ENCODE results near the gene DENND4B.
A peak's percentile ranks its signal among the peaks of the same experiment; 100 is the strongest.

Gene DENND4B

GRCh38 chr1:153970346-153970745, 23.8 kb upstream of the DENND4B start:
- no peak for DNase-seq

GRCh38 chr1:153968972-153969371, 22.5 kb upstream of the DENND4B start:
- no peak for DNase-seq

- no peak for DNase-seq
These were observed 21.9 kb upstream of the DENND4B start for GRCh38 chr1:153968408-153968807.

GRCh38 chr1:153968000-153968363, 21.5 kb upstream of the DENND4B start:
- peak; percentile 81 for DNase-seq

GRCh38 chr1:153967107-153967999, 20.8 kb upstream of the DENND4B start, which contains the start of gene CREB3L4:
CREB3L4 (plus strand) TSS chr1:153967902; CDS start chr1:153968526, 624 bp downstream.
- peak; percentile 98 for DNase-seq

GRCh38 chr1:153963850-153964331, 17.4 kb upstream of the DENND4B start:
- DNase-seq: peak; percentile 18

GRCh38 chr1:153963030-153963849, 16.7 kb upstream of the DENND4B start, which contains the start of gene SLC39A1:
SLC39A1 (minus strand) TSS chr1:153963537; CDS start chr1:153962715, 822 bp downstream.
- DNase-seq: peak; percentile 94

- no peak for DNase-seq
These were observed 15.8 kb upstream of the DENND4B start for GRCh38 chr1:153962088-153963029.

- no peak for DNase-seq
These were observed 14.9 kb upstream of the DENND4B start for GRCh38 chr1:153961421-153961820.

GRCh38 chr1:153960206-153960605, 13.7 kb upstream of the DENND4B start:
- DNase-seq: no peak

- no peak for DNase-seq
These were observed 12.9 kb upstream of the DENND4B start for GRCh38 chr1:153959454-153959853.

GRCh38 chr1:153958961-153959260, 12.4 kb upstream of the DENND4B start:
- no peak for DNase-seq

GRCh38 chr1:153958111-153958960, 11.8 kb upstream of the DENND4B start, which contains the start of gene CRTC2:
CRTC2 (minus strand) TSS chr1:153958612; CDS start chr1:153958497, 115 bp downstream.
- peak; percentile 98 for DNase-seq

GRCh38 chr1:153957744-153958110, 11.2 kb upstream of the DENND4B start:
- DNase-seq: no peak

GRCh38 chr1:153956997-153957715, 10.6 kb upstream of the DENND4B start:
- no peak for DNase-seq

- DNase-seq: no peak
These were observed 8.3 kb upstream of the DENND4B start for GRCh38 chr1:153954826-153955225.

GRCh38 chr1:153953859-153954365, 7.4 kb upstream of the DENND4B start:
- no peak for DNase-seq

- DNase-seq: no peak
These were observed 5.3 kb upstream of the DENND4B start for GRCh38 chr1:153951801-153952200.

GRCh38 chr1:153951183-153951582, 4.7 kb upstream of the DENND4B start:
- no peak for DNase-seq

- no peak for DNase-seq
These were observed 510 bp downstream of the DENND4B start for GRCh38 chr1:153945795-153946621.
